Non-pigmented ciliary epithelial cell (primary cell): Measurements from ENCODE around the gene LZTS2.
"Not testable (repeated sequence)": the region's sequence is repeated elsewhere in the genome, so short reads cannot be mapped to it uniquely, and the experiment has no call there.

ENCODE experiments used
- DNase-seq: peaks from one replicate; pipeline ENCODE4 v3.0.0-alpha.2; 2010; ENCODE audit warnings: low read depth

LZTS2 gene

GRCh38 chr10:100999742-101000126, at the start of gene LZTS2:
Gene LZTS2, plus strand, starts transcription at chr10:100999808. Its CDS starts 2,731 bp downstream, at chr10:101002539.
- DNase-seq: no peak

GRCh38 chr10:100960251-100960650, 39.4 kb upstream of the LZTS2 start:
- DNase-seq: no peak

GRCh38 chr10:100962351-100963080, 37.1 kb upstream of the LZTS2 start:
- no peak for DNase-seq

- no peak for DNase-seq
Observed at GRCh38 chr10:100963826-100964225, 35.8 kb upstream of the LZTS2 start.

GRCh38 chr10:100965820-100966219, 33.8 kb upstream of the LZTS2 start:
- DNase-seq: no peak

- no peak for DNase-seq
Observed at GRCh38 chr10:100966887-100967286, 32.7 kb upstream of the LZTS2 start.

GRCh38 chr10:100967332-100967731, 32.3 kb upstream of the LZTS2 start:
- DNase-seq: no peak

GRCh38 chr10:100968062-100968736, 31.4 kb upstream of the LZTS2 start:
- no peak for DNase-seq

- DNase-seq: no peak
Observed at GRCh38 chr10:100968863-100969186, 30.8 kb upstream of the LZTS2 start.

- DNase-seq: no peak
Observed at GRCh38 chr10:100969187-100970075, 30.2 kb upstream of the LZTS2 start, which contains the start of gene SEMA4G. Gene SEMA4G, plus strand, starts transcription at chr10:100969504. Its CDS starts 3,409 bp downstream, at chr10:100972913.

GRCh38 chr10:100970076-100970913, 29.3 kb upstream of the LZTS2 start:
- DNase-seq: no peak

- DNase-seq: no peak
Observed at GRCh38 chr10:100970914-100971811, 28.4 kb upstream of the LZTS2 start.

- no peak for DNase-seq
Observed at GRCh38 chr10:100972115-100972903, 27.3 kb upstream of the LZTS2 start.

GRCh38 chr10:100972904-100973535, 26.6 kb upstream of the LZTS2 start:
- no peak for DNase-seq

- DNase-seq: not testable (repeated sequence)
Observed at GRCh38 chr10:100975397-100975796, 24.2 kb upstream of the LZTS2 start.

- no peak for DNase-seq
Observed at GRCh38 chr10:100976906-100977305, 22.7 kb upstream of the LZTS2 start.

GRCh38 chr10:100977436-100977835, 22.2 kb upstream of the LZTS2 start:
- DNase-seq: no peak

GRCh38 chr10:100978121-100978900, 21.3 kb upstream of the LZTS2 start:
- no peak for DNase-seq

- DNase-seq: no peak
Observed at GRCh38 chr10:100978901-100979195, 20.8 kb upstream of the LZTS2 start.
